ENCODE data around the gene RABGGTB.
"Not testable (repeated sequence)": the region's sequence is repeated elsewhere in the genome, so short reads cannot be mapped to it uniquely, and the experiment has no call there.

GRCh38 chr1:75783920-75784319 lies 2.1 kb upstream of the RABGGTB start:
- TF ChIP-seq CTCF, POLR2A (IDR thresholded peaks at IDR 0.05): not testable (repeated sequence)

All from thyroid gland (tissue), 4 donors.